ENCODE measurements around the gene GFRA1.

DNA sequence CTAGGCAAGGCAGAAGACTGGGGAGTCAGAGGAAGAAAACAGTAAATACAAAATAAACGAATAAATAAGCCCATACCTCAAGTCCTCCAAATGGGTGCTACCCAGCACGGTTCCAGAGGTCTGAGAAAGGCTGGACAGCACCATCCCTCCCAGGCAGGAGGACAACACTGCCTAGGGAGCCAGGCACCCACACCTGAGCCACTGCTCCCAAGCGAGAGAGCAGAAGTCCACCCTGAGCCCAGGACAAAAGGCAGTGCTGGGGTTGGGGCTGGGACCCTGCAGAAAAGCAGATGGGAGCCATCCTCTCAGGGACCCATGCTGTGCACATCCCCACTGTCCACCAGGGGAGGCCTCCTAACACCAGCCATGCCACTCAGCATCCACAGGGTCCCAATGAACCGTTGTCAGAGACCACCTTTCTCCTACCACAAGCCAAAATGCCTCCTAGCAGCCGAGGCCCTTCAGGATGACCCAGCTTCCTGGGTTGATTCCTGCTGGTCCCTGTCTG is 16.2 kb downstream of the GFRA1 start:
- TF ChIP-seq, protein P1, sequence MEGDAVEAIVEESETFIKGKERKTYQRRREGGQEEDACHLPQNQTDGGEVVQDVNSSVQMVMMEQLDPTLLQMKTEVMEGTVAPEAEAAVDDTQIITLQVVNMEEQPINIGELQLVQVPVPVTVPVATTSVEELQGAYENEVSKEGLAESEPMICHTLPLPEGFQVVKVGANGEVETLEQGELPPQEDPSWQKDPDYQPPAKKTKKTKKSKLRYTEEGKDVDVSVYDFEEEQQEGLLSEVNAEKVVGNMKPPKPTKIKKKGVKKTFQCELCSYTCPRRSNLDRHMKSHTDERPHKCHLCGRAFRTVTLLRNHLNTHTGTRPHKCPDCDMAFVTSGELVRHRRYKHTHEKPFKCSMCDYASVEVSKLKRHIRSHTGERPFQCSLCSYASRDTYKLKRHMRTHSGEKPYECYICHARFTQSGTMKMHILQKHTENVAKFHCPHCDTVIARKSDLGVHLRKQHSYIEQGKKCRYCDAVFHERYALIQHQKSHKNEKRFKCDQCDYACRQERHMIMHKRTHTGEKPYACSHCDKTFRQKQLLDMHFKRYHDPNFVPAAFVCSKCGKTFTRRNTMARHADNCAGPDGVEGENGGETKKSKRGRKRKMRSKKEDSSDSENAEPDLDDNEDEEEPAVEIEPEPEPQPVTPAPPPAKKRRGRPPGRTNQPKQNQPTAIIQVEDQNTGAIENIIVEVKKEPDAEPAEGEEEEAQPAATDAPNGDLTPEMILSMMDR (IDR thresholded peaks at IDR 0.05): no peak
- TF ChIP-seq POLR2A (IDR thresholded peaks at IDR 0.05): no peak
